ENCODE data around the gene ROBO1. TPM values are rescaled to one million over a fixed set of nuclear protein-coding genes. Genes with fewer than 3 reads are reported as not detected.
A peak's percentile ranks its signal among the peaks of the same experiment; 100 is the strongest.

The ROBO1 gene
- total and polyA plus RNA-seq, 2 donors = 13.3 to 33.9 TPM

- 100% methylated on average over 1 of the region's 1 CpG for WGBS
- no peak for DNase-seq (ENCODE audit: low read depth in 6 of 9, low spot score in 9 of 9)
- Histone ChIP-seq H3K4me3 (ENCODE audit: low read length in 2 of 2) (no peak overlapping the region), H3K36me3 (ENCODE audit: control insufficient read depth in 2 of 2, insufficient read depth in 2 of 2, low read length in 1 of 2) (no peaks in the 10 kb centered on the region), H3K4me1 (ENCODE audit: control insufficient read depth in 2 of 2, insufficient read depth in 2 of 2, low read length in 2 of 2) (no peaks in the 10 kb centered on the region), H3K27me3 (ENCODE audit: control insufficient read depth in 2 of 2, insufficient read depth in 1 of 2, low read length in 1 of 2) (no peaks in the 10 kb centered on the region), H3K27ac (ENCODE audit: low read depth in 1 of 2, low read length in 1 of 2) (no peak overlapping the region), H3K9me3 (ENCODE audit: control insufficient read depth in 2 of 2, insufficient read depth in 1 of 2, low read length in 1 of 2) (no peaks in the 10 kb centered on the region)
Observed at GRCh38 chr3:78799681-78800080, 968.1 kb downstream of the ROBO1 start.

- Histone ChIP-seq H3K4me3 (ENCODE audit: low read length in 2 of 2) (no peak overlapping the region), H3K9me3 (ENCODE audit: control insufficient read depth in 2 of 2, insufficient read depth in 1 of 2, low read length in 1 of 2) (no peaks in the 10 kb centered on the region), H3K27me3 (ENCODE audit: control insufficient read depth in 2 of 2, insufficient read depth in 1 of 2, low read length in 1 of 2) (no peaks in the 10 kb centered on the region), H3K27ac (ENCODE audit: low read depth in 1 of 2, low read length in 1 of 2) (no peak overlapping the region), H3K36me3 (ENCODE audit: control insufficient read depth in 2 of 2, insufficient read depth in 2 of 2, low read length in 1 of 2) (no peaks in the 10 kb centered on the region), H3K4me1 (ENCODE audit: control insufficient read depth in 2 of 2, insufficient read depth in 2 of 2, low read length in 2 of 2) (no peaks in the 10 kb centered on the region)
- DNase-seq (ENCODE audit: low read depth in 6 of 9, low spot score in 9 of 9) = no peak
Observed at GRCh38 chr3:78798266-78798832, 969.4 kb downstream of the ROBO1 start.

- H3K36me3 ChIP-seq (ENCODE audit: control insufficient read depth in 2 of 2, insufficient read depth in 2 of 2, low read length in 1 of 2) = no peaks in the 10 kb centered on the region
- H3K4me3 ChIP-seq (ENCODE audit: low read length in 2 of 2) = no peak overlapping the region
- no peaks in the 10 kb centered on the region for H3K4me1 ChIP-seq (ENCODE audit: control insufficient read depth in 2 of 2, insufficient read depth in 2 of 2, low read length in 2 of 2)
- no peak overlapping the region for H3K27ac ChIP-seq (ENCODE audit: low read depth in 1 of 2, low read length in 1 of 2)
- 83% methylated on average over 1 of the region's 1 CpG for whole genome bisulfite sequencing
- H3K9me3 ChIP-seq (ENCODE audit: control insufficient read depth in 2 of 2, insufficient read depth in 1 of 2, low read length in 1 of 2) = no peaks in the 10 kb centered on the region
- no peaks in the 10 kb centered on the region for H3K27me3 ChIP-seq (ENCODE audit: control insufficient read depth in 2 of 2, insufficient read depth in 1 of 2, low read length in 1 of 2)
- no peak for DNase-seq (ENCODE audit: low read depth in 6 of 9, low spot score in 9 of 9)
Observed at GRCh38 chr3:78794431-78794830, 973.4 kb downstream of the ROBO1 start.

GRCh38 chr3:78792733-78793132, 975.1 kb downstream of the ROBO1 start:
- no peak for DNase-seq (ENCODE audit: low read depth in 6 of 9, low spot score in 9 of 9)
- H3K4me3 ChIP-seq (ENCODE audit: low read length in 2 of 2) = no peak overlapping the region
- no peaks in the 10 kb centered on the region for H3K4me1 ChIP-seq (ENCODE audit: control insufficient read depth in 2 of 2, insufficient read depth in 2 of 2, low read length in 2 of 2)
- no peaks in the 10 kb centered on the region for H3K36me3 ChIP-seq (ENCODE audit: control insufficient read depth in 2 of 2, insufficient read depth in 2 of 2, low read length in 1 of 2)
- 92% methylated on average over 1 of the region's 1 CpG for WGBS
- H3K27ac ChIP-seq (ENCODE audit: low read depth in 1 of 2, low read length in 1 of 2) = no peak overlapping the region
- H3K27me3 ChIP-seq (ENCODE audit: control insufficient read depth in 2 of 2, insufficient read depth in 1 of 2, low read length in 1 of 2) = no peaks in the 10 kb centered on the region
- H3K9me3 ChIP-seq (ENCODE audit: control insufficient read depth in 2 of 2, insufficient read depth in 1 of 2, low read length in 1 of 2) = no peaks in the 10 kb centered on the region

GRCh38 chr3:78792212-78792611, 975.6 kb downstream of the ROBO1 start:
- no peaks in the 10 kb centered on the region for H3K36me3 ChIP-seq (ENCODE audit: control insufficient read depth in 2 of 2, insufficient read depth in 2 of 2, low read length in 1 of 2)
- no peak for DNase-seq (ENCODE audit: low read depth in 6 of 9, low spot score in 9 of 9)
- no peaks in the 10 kb centered on the region for H3K9me3 ChIP-seq (ENCODE audit: control insufficient read depth in 2 of 2, insufficient read depth in 1 of 2, low read length in 1 of 2)
- WGBS = 93% methylated on average over 1 of the region's 1 CpG
- no peaks in the 10 kb centered on the region for H3K4me1 ChIP-seq (ENCODE audit: control insufficient read depth in 2 of 2, insufficient read depth in 2 of 2, low read length in 2 of 2)
- H3K27me3 ChIP-seq (ENCODE audit: control insufficient read depth in 2 of 2, insufficient read depth in 1 of 2, low read length in 1 of 2) = no peaks in the 10 kb centered on the region
- H3K27ac ChIP-seq (ENCODE audit: low read depth in 1 of 2, low read length in 1 of 2) = no peak overlapping the region
- H3K4me3 ChIP-seq (ENCODE audit: low read length in 2 of 2) = no peak overlapping the region

GRCh38 chr3:78791753-78792152, 976.0 kb downstream of the ROBO1 start:
- Histone ChIP-seq H3K27me3 (ENCODE audit: control insufficient read depth in 2 of 2, insufficient read depth in 1 of 2, low read length in 1 of 2) (no peaks in the 10 kb centered on the region), H3K27ac (ENCODE audit: low read depth in 1 of 2, low read length in 1 of 2) (no peak overlapping the region), H3K4me3 (ENCODE audit: low read length in 2 of 2) (no peak overlapping the region), H3K36me3 (ENCODE audit: control insufficient read depth in 2 of 2, insufficient read depth in 2 of 2, low read length in 1 of 2) (no peaks in the 10 kb centered on the region), H3K4me1 (ENCODE audit: control insufficient read depth in 2 of 2, insufficient read depth in 2 of 2, low read length in 2 of 2) (no peaks in the 10 kb centered on the region), H3K9me3 (ENCODE audit: control insufficient read depth in 2 of 2, insufficient read depth in 1 of 2, low read length in 1 of 2) (no peaks in the 10 kb centered on the region)
- 60% methylated on average over 3 of the region's 3 CpGs for WGBS
- DNase-seq (ENCODE audit: low read depth in 6 of 9, low spot score in 9 of 9) = peak in 1 of 9 donors; percentile 10

GRCh38 chr3:78788839-78789238, 979.0 kb downstream of the ROBO1 start:
- H3K9me3 ChIP-seq (ENCODE audit: control insufficient read depth in 2 of 2, insufficient read depth in 1 of 2, low read length in 1 of 2) = no peaks in the 10 kb centered on the region
- no peaks in the 10 kb centered on the region for H3K4me1 ChIP-seq (ENCODE audit: control insufficient read depth in 2 of 2, insufficient read depth in 2 of 2, low read length in 2 of 2)
- H3K27ac ChIP-seq (ENCODE audit: low read depth in 1 of 2, low read length in 1 of 2) = no peak overlapping the region
- H3K27me3 ChIP-seq (ENCODE audit: control insufficient read depth in 2 of 2, insufficient read depth in 1 of 2, low read length in 1 of 2) = no peaks in the 10 kb centered on the region
- DNase-seq (ENCODE audit: low read depth in 6 of 9, low spot score in 9 of 9) = no peak
- WGBS = 98% methylated on average over 2 of the region's 2 CpGs
- no peaks in the 10 kb centered on the region for H3K36me3 ChIP-seq (ENCODE audit: control insufficient read depth in 2 of 2, insufficient read depth in 2 of 2, low read length in 1 of 2)
- H3K4me3 ChIP-seq (ENCODE audit: low read length in 2 of 2) = no peak overlapping the region

- H3K27ac ChIP-seq (ENCODE audit: low read depth in 1 of 2, low read length in 1 of 2) = no peak overlapping the region
- no peaks in the 10 kb centered on the region for H3K4me1 ChIP-seq (ENCODE audit: control insufficient read depth in 2 of 2, insufficient read depth in 2 of 2, low read length in 2 of 2)
- H3K36me3 ChIP-seq (ENCODE audit: control insufficient read depth in 2 of 2, insufficient read depth in 2 of 2, low read length in 1 of 2) = no peaks in the 10 kb centered on the region
- 96% methylated on average over 1 of the region's 1 CpG for WGBS
- DNase-seq (ENCODE audit: low read depth in 6 of 9, low spot score in 9 of 9) = no peak
- no peaks in the 10 kb centered on the region for H3K9me3 ChIP-seq (ENCODE audit: control insufficient read depth in 2 of 2, insufficient read depth in 1 of 2, low read length in 1 of 2)
- H3K27me3 ChIP-seq (ENCODE audit: control insufficient read depth in 2 of 2, insufficient read depth in 1 of 2, low read length in 1 of 2) = no peaks in the 10 kb centered on the region
- H3K4me3 ChIP-seq (ENCODE audit: low read length in 2 of 2) = no peak overlapping the region
Observed at GRCh38 chr3:78785004-78785403, 982.8 kb downstream of the ROBO1 start.

GRCh38 chr3:78781351-78781750, 986.4 kb downstream of the ROBO1 start:
- DNase-seq (ENCODE audit: low read depth in 6 of 9, low spot score in 9 of 9) = no peak
- Histone ChIP-seq H3K4me1 (ENCODE audit: control insufficient read depth in 2 of 2, insufficient read depth in 2 of 2, low read length in 2 of 2) (no peaks in the 10 kb centered on the region), H3K27ac (ENCODE audit: low read depth in 1 of 2, low read length in 1 of 2) (no peak overlapping the region), H3K4me3 (ENCODE audit: low read length in 2 of 2) (no peak overlapping the region), H3K36me3 (ENCODE audit: control insufficient read depth in 2 of 2, insufficient read depth in 2 of 2, low read length in 1 of 2) (no peaks in the 10 kb centered on the region), H3K27me3 (ENCODE audit: control insufficient read depth in 2 of 2, insufficient read depth in 1 of 2, low read length in 1 of 2) (no peaks in the 10 kb centered on the region), H3K9me3 (ENCODE audit: control insufficient read depth in 2 of 2, insufficient read depth in 1 of 2, low read length in 1 of 2) (no peaks in the 10 kb centered on the region)

Measured in thymus (tissue), 11 donors.